GM19328 (cell line): ENCODE results near the gene SGMS1.
"Not testable (repeated sequence)": the region's sequence is repeated elsewhere in the genome, so short reads cannot be mapped to it uniquely, and the experiment has no call there.

Source experiments
- ATAC-seq: cut with Tn5 transposase; IDR thresholded peaks from one replicate; pipeline ENCODE4 v1.9.1; 2021; ENCODE audit warnings: mild to moderate bottlenecking, moderate library complexity; ENCODE audit not compliant: unreplicated experiment

The SGMS1 gene

DNA sequence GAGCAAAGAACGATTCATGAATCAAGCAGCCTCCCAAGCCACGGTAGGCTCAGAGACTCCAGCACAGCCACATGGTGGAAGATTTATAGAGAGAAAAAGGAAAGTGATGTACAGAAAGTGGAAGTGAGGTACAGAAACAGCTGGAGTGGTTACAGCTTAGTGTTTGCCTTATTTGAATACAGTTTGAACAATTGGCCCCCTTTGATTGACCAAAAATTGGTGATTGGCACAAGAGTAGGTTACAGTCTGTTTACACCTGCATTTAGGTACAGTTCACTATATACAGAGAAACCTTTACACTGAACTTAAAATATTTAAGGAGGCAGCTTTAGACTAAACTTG lies 236.1 kb downstream of the SGMS1 start:
- no peak for ATAC-seq

DNA sequence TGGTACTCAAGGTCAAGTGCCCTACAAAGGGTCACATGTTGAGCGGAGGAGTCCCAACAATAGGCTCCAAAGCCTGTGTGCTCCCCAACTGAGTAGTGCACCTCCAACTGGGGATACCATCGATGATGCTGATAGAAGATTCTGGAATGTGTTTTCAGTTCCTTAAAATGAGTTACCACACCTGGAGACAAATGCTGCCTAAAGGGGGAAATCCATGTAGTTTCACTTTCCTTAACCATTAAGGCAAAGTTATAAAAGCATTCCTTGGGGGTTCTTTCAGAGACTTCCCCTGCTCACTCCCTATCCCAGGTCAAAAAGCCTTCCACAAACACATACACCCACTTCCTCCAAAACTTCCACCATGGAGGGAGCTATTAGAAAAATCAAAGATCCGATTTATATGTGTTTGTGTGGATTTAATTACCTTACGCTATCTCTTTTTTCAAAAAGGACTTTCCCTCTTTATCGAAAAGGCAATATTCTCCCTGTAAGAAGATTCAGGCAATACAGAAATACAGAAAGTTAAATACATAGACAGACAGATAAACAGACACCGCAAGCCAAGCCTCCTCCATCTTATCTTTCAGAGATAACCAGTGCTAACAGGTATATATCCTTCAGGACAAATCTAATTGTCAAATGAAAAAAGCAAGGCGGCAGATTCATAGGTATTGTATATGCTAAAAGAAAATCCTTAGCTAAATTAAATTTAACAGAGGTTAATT lies 236.6 kb downstream of the SGMS1 start:
- ATAC-seq = no peak

DNA sequence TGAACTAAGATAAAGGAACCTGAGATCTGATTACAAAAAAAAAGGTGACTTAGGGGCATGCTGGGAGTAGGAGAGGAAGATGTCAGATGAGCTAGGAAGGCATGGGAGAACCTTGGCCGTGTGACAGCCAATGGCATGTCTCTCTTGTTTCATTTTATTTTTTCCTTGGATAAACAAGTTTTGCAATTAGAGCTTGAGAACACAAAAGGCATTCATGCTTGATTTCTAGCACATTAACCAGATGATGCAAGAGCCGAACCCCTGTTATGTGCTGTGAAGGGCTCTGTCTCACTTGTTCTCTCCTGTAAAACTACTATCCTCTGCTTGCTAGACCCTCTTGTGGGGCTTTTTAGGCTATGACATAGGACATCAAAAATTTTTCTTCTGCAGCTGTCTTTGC lies 238.1 kb downstream of the SGMS1 start:
- no peak for ATAC-seq

DNA sequence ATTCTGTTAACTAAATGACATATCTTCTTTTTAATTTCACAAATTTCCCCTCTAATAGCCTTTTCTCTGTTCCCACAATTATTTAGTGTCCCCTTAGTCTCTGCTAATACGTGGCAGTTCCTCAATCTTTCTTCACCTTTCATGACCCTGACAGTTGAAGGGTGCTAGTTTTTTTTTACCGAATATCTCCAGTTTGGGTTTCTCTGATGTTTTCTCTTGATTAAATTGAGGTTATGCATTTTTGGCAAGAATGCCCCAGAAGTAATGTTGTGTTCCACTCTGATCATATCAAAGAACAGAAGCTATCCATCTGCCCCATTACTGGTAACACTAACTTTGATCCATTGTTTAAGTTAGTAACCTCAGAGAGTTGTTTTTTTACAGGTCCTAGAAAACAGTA lies 238.9 kb downstream of the SGMS1 start:
- no peak for ATAC-seq

DNA sequence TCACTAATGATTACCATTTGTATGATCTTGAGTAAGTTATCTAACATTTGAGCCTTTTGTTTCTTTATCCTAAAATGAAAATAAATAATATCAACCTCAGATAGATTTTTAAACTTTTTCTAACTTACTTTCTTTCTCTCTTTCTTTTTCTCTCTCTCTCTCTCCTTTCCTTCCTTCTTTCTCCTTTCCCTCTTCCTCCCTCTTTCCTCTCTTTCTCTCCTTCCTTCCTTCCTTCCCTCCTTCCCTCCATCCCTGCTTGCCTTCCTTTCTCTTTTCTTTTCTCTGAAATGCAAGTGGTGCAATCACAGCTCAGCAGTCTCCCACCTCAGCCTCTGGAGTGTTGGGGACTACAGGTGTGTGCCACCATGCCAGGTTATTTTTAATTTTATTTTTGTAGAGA lies 239.5 kb downstream of the SGMS1 start:
- no peak for ATAC-seq

DNA sequence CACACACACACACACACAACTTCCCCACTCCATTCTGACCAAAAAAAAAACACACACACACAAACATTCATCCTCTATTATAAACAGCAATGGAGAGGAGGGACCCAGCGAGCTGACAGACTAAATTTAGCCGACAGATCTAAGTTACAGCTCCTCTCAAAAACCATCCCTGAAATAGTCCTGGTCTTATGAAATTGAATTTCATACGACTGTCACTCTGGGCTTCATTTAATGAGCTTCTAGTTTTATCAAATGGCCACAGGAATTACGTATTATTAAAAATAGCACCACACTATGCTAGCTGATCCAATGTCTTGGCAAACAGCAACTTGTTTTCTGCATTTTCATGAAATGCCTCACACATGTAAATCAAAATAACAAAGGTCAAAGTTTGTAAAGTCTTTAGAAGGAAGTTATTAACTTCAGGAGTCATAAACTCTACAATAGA lies 241.2 kb downstream of the SGMS1 start:
- no peak for ATAC-seq

DNA sequence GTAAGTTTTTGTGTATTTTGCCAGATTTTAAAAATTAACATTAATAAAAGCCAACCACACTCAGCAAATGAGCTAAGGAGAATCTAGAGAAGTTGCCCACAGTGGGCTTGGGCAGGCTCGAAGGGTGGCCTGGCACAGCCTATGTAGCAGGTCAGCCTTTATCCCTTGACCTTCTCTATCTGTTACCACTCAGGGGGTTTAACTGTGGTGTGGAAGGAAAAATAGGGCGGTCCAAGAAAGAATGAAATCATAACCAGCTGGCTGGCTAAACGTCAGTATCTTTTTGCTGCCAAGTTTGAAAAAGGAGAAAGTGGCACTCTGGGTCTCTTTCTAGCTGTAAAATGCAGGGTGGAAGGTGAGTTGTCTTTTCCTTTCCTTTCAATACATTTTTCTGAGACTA lies 242.1 kb downstream of the SGMS1 start:
- no peak for ATAC-seq

DNA sequence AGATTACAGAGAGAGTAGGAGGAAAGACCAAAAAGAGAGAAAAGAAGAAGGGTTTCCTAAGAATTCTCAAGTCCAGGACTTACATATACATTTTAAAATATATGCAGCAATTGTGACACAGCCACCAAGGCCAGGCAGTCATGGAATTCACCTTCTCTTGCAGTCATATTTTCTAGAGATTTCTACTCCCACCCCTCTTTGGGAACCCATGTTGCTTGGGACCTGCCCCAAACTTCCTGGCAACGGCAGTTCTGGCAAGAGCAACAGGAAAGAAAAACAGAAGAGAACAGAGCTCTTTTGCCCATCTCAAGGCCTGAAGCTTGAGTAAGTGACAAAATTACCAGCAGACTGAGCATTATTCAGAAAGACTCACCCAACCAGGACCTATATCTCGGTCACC lies 244.1 kb downstream of the SGMS1 start:
- no peak for ATAC-seq

DNA sequence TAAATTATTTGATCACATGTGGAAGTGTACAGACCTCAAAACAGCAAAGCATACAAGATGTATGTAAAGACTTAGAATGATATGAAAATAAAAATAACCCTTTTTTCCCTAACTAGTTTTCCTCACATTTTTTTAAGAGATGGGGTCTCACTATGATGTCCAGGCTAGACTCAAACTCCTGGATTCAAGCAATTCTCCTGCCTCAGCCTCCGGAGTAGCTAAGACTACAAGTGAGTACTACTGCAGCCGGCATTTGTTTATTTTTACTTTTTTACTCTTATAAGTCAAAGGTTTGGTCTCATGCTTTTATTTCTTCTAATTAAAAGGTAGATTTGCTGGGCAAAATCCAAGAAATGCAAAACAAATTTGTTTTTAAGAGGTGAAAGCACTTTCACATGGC lies 248.0 kb downstream of the SGMS1 start:
- no peak for ATAC-seq

DNA sequence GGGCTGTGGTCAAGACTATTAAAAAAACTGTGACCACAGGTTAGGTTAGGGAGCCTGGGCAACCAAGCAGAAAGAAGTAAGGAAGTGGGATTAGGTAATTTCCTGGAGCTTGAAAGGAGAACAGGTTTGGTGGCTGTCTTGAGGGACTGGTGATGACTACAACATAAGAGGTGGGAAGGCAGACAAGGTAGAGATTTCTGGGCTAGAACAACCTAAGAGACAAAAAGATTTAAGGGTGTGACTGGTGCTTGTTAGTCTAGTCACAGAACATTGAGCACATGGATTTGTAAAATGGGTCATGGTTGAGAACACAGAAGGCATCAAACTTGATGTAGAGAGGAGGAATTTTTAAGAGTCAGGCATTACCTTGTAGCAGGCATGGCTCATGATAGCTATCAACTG lies 248.7 kb downstream of the SGMS1 start:
- no peak for ATAC-seq

DNA sequence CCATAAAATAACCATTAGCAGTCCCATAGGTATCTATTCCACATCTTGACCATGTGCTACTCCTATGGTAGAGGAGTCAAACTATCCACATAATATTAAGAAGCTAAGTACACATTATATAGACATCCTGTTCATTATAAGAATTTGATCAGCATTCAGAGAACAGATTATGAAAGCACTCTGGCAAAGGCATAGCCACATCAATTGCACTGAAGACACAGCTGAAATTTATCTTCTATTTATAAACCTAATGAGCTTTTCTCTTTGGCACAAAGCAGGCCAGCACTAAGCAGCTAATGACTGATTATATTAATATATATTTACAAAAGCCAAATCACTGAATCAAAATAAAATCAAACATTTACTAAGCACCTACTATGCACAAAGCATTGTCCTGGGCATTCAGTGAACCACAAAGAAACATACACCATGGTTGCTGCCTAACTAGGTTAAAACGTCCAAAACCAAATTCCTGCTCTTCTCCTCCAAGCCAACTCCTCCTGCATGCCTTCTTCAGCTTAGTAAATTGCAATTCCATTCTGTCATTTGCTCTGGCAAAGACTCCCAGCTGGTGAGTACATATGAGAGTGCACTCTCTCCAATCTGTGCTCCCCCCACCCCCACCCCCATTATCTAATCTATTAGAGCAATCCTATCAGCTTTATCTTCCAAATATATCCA lies 249.8 kb downstream of the SGMS1 start:
- ATAC-seq = no peak

DNA sequence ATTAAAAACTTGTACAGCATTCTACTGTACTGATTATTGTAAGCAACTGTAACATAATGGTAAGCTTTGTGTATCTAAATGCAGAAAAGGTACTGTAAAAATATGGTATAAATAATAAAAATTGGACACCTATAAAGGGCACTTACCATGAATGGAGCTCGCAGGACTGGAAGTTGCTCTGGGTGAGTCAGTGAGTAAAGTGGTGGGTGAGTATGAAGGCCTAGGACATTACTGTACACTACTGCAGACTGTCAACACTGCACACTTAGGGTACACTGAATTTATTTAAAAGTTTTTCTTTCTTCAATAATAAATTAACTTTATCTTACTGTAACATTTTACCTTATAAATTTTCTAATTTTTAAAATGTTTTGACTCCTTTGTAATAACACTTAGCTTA lies 253.8 kb downstream of the SGMS1 start:
- ATAC-seq = no peak

DNA sequence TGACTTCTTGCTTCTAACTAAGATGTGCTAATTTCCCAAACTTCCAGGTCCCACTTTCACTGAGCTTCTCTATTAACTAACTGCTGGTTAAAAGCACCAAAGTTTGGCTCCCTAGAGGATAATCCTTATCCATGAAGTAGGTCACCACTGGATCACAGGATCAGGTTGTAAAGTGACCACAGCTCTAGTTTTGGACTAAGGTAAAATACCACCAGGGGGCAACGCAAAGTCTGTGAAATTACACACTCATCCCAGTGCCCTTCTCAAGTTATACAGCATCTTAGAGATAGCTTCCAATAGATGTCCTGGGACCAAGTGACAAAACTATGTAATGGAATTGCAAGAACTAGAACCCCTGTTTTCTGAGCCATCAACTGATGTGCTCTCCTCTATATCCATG lies 256.0 kb downstream of the SGMS1 start:
- ATAC-seq = no peak

DNA sequence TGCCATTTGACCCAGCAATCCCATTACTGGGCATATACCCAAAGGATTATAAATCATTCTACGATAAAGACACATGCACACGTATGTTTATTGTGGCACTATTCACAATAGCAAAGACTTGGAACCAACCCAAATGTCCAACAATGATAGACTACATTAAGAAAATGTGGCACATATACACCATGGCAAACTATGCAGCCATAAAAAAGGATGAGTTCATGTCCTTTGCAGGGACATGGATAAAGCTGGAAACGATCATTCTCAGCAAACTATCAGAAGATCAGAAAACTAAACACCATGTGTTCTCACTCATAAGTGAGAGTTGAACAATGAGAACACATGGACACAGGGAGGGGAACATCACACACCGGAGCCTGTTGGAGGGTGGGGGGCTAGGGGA lies 257.3 kb downstream of the SGMS1 start:
- not testable (repeated sequence) for ATAC-seq

DNA sequence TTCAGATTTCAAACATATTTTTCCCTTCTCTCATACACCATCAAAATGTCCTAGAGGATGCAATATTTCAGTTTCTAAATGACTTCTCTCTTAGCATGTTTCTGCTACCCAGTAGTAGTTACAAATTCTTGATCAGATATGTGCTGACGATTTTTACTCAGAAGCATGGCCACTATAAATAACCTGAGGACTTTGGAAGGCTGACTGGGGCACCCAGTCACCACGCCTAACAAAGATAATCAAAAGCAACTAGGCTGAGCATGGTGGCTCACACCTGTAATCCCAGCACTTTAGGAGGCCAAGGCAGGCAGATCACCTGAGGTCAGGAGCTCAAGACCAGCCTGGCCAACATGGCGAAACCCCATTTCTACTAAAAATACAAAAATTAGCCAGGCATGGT lies 259.0 kb downstream of the SGMS1 start:
- ATAC-seq = not testable (repeated sequence)

DNA sequence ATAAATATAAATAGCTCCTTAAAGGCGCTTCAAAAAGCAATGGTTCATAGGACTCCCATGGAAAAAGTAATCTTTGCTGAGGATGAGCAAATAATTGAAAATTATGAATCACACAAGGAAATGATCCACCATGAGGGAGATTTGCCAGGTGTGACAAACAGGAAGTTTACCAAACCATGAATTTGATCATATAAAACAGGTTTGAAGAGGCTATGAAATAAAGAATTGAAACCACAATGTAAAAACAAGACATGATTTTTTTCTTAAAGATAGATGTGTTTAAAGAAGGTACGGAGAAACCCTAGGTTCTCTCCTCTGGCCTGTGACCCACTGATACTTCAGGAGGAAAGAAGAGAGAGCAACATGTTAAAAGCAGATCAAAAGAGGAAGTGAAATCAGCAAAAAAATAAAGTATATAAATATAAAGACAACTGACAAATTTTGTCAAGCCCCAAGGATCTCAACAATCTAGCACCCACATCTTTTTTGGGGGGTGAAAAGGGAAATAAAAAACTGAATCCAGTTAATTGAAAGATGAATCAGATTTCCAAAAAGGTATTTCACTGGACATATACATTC lies 261.1 kb downstream of the SGMS1 start:
- ATAC-seq = peak; percentile 80

DNA sequence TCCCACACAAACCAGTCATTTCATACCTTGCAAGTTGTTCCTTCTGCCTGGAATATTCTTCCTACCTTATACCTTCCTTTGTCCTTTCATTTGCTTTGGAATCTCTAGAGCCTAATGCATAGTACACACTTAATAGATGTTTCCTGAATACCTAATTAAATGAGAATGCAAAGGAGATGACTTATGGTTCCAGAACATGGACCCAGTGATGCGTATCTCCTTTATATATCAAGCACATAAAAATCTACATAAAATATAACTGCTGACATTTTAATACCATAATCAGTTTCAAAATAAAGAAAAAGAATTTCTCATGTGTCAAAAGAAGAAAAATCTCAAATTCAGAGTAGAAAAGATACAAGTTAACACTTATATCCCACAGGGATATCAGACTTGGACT lies 261.8 kb downstream of the SGMS1 start:
- ATAC-seq = no peak

DNA sequence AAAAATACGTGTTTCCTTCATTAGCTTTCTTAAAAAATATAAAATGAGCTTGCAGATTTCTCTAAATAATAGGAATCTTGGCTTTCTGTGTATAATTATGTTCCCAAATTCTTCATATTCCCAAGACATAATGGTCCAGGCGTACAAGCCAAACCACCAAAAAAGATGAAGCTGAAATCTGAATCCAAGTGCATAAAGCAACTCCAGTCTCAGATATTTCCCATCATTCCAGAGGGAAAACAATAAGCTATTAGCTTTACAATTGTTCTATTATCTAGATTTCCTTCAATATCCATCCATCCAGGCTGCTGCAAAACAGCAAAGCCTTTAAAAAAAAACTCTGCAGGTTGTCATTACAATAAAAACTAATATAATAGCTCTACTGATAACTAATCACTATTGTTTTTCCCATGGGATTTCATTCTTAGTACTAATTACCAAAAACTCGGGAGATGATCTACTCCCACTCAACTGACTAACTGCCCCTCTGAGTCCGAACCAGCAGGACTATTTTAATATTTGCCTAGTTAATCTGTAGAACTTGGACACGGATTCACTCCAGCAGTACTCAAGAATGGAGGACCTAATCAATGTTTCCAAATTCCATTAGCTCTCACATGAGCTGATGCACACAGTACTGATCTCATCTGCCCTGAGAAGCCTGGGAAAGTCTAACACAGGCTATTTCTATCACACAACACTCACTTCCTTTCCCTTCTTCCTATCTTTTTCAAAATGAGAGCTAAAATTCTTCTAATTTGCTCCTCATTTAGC lies 263.5 kb downstream of the SGMS1 start:
- ATAC-seq = no peak

DNA sequence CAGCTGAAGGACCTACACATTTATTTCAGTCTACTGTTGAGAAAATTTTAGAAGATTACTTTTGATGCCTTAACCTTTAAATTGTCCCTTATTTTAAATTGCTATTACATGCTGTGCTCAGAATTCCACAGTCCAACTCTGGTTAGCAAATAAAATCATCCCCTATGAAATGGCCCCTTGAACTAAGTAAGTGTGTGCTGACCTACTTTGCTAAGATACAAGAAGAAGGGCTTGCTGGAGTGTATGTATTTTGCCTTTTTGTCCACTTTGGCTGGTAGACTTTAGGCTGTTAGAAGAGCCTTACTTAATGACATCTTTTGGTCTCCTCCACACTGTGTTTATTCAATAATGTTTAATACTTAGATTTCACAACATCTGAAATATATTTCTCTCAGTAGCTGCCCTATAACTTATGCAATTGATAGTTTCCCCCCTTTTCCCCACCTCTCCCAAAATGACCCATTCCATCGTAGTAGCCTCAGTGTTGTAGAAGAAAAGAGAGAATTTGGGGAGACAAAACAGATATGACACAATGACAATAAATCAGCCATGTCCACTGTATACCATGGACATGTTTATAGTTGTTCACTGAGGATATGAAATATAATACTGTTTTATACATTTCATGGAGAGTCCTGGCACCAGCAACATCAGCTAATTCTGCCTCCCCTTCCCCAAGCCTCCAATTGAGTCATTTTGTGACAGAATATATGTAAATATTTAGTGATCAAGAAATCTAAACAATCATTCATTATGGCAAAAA lies 264.6 kb downstream of the SGMS1 start:
- ATAC-seq = no peak

DNA sequence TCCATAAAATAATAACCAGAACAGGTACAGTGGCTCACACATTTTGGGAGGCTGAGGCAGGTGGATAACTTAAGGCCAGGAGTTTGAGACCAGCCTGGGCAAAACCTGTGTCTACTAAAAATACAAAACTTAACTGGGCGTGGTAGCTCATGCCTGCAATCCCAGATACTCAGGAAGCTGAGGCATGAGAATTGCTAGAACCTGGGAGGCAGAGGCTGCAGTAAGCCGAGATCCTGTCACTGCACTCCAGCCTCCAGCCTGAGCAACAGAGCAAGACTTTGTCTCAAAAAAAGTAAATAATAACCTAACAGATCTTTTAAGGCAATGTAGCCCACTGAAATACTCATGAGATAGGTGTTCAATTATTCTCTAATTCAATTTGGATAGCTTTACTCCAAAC lies 265.3 kb downstream of the SGMS1 start:
- ATAC-seq = no peak

DNA sequence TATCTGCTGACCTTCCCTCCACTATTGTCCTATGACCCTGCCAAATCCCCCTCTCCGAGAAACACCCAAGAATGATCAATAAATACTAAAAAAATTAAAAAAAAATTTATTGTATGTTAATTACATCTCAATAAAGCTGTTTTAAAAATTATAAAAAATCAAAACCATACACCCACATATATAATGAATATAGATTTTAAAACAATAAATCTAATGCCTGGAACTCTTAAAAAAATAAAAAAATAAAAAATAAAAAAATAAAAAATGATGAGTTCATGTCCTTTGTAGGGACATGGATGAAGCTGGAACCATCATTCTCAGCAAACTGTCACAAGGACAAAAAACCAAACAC lies 267.3 kb downstream of the SGMS1 start:
- ATAC-seq = not testable (repeated sequence)
